ENCODE measurements around the gene BCAS1. TPM values are rescaled to one million over a fixed set of nuclear protein-coding genes. Genes with fewer than 3 reads are reported as not detected.
"Not testable (repeated sequence)": the region's sequence is repeated elsewhere in the genome, so short reads cannot be mapped to it uniquely, and the experiment has no call there.

Gene BCAS1
- total RNA-seq, 1 experiment from 2014 or later: not detected

- DNase-seq (ENCODE audit: low spot score): no peak
Measured at GRCh38 chr20:53986037-53986650, 84.2 kb downstream of the BCAS1 start.

- no peak for DNase-seq (ENCODE audit: low spot score)
Measured at GRCh38 chr20:53985150-53985518, 85.3 kb downstream of the BCAS1 start.

- no peak for DNase-seq (ENCODE audit: low spot score)
Measured at GRCh38 chr20:53984356-53985149, 85.8 kb downstream of the BCAS1 start.

GRCh38 chr20:53983401-53983800 lies 87.0 kb downstream of the BCAS1 start:
- no peak for DNase-seq (ENCODE audit: low spot score)

- DNase-seq (ENCODE audit: low spot score): no peak
Measured at GRCh38 chr20:53982624-53983023, 87.8 kb downstream of the BCAS1 start.

- DNase-seq (ENCODE audit: low spot score): no peak
Measured at GRCh38 chr20:53981752-53982437, 88.5 kb downstream of the BCAS1 start.

- no peak for DNase-seq (ENCODE audit: low spot score)
Measured at GRCh38 chr20:53981130-53981529, 89.3 kb downstream of the BCAS1 start.

GRCh38 chr20:53980031-53980465 lies 90.3 kb downstream of the BCAS1 start:
- no peak for DNase-seq (ENCODE audit: low spot score)

- DNase-seq (ENCODE audit: low spot score): no peak
Measured at GRCh38 chr20:53978497-53978896, 91.9 kb downstream of the BCAS1 start.

GRCh38 chr20:53977391-53977790 lies 93.0 kb downstream of the BCAS1 start:
- DNase-seq (ENCODE audit: low spot score): no peak

GRCh38 chr20:53975761-53976160 lies 94.6 kb downstream of the BCAS1 start:
- DNase-seq (ENCODE audit: low spot score): no peak

- DNase-seq (ENCODE audit: low spot score): no peak
Measured at GRCh38 chr20:53974785-53975555, 95.4 kb downstream of the BCAS1 start.

GRCh38 chr20:53973882-53974281 lies 96.5 kb downstream of the BCAS1 start:
- not testable (repeated sequence) for DNase-seq (ENCODE audit: low spot score)

- no peak for DNase-seq (ENCODE audit: low spot score)
Measured at GRCh38 chr20:53972179-53972578, 98.2 kb downstream of the BCAS1 start.

GRCh38 chr20:53971096-53971683 lies 99.2 kb downstream of the BCAS1 start:
- no peak for DNase-seq (ENCODE audit: low spot score)

- DNase-seq (ENCODE audit: low spot score): no peak
Measured at GRCh38 chr20:53970232-53970631, 100.2 kb downstream of the BCAS1 start.

- DNase-seq (ENCODE audit: low spot score): no peak
Measured at GRCh38 chr20:53967527-53967926, 102.9 kb downstream of the BCAS1 start.

GRCh38 chr20:53966774-53967398 lies 103.5 kb downstream of the BCAS1 start:
- DNase-seq (ENCODE audit: low spot score): no peak

GRCh38 chr20:53964501-53965253 lies 105.7 kb downstream of the BCAS1 start:
- DNase-seq (ENCODE audit: low spot score): no peak

- DNase-seq (ENCODE audit: low spot score): no peak
Measured at GRCh38 chr20:53964067-53964466, 106.3 kb downstream of the BCAS1 start.

Data from H4 (cell line).